ENCODE results near the gene HHEX.

HHEX gene

DNA sequence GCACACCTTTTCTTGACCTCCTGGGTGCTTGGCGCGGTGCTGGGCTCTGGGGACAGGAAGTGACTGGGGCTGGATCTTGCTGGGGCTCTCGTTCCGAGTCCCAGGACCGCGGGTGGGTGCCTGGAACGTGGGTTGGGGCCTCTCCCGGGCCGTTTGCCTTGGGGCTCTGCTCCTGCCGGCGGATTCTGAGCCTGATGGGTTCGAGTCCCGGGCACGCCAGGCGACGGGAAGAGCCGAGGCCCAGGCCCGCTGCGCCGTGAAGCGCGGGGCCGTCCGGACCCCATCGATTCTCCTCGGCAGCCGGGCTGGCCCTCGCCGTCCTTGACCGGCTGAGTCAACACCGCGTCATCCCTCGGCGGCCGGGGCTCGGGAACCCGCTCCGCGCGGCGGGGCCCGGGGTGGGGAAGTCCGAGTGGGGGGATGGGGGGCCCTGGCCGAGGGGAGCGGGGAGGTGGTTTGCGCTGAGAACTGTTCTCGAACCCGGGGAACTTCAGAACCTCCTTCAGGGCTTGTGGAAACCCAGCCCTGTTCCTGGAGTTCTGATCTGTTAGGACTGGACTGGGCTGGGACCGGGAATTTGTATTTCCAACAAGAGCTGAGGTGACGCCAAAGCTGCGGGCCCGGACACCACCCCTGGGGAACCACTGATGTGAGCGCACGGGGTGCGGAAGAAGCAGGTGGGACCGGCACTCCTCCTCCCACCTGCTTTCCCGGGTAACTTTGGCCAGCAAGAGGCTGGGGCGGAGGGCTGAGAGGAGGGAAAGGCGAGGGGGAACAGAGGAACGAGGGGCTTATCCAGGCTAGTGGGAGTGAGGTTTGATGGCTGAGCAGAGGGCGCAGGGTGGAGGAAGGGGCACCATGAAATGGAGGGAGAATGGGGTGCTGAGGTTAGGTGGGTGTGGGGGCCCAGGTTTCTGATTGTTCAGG is 6.2 kb downstream of the HHEX start:
- no peak for DNase-seq

DNA sequence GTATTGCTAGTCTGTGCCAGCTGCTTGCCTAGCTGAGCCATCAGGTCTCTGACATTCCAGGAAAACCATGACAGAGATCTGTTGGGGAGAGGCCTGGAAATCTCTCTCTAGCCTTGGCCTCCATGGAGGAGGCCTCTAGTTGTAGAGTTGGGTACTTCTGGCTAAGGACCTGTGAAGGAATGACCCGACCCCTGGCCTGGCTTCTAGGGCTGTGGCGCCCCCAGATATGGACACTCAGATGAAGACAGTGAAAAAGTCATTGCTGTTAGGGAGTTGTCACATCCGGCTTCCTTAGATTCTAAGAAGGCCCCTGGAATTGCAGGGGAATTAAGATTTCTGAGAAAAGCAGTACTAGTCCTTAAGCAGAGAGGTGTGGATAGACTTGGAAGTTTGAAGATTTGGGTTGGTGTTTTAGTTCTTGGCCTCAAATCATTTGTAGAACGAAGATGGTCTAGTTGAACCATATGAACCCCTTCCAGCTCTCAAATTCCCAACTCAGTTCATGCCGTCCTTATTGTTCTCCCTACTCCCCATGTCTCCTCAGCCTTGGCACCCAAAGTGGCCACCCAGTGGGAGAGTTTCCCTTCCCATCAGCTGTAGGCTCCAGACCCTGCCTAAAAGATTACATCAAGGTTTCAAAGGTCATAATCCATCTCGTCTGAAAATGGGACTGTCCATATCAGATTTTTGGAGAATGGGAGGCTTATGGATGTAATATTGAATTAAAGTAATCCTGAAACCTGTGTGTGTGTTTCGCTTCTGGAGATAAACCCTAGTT is 7.0 kb downstream of the HHEX start:
- DNase-seq, result no peak

DNA sequence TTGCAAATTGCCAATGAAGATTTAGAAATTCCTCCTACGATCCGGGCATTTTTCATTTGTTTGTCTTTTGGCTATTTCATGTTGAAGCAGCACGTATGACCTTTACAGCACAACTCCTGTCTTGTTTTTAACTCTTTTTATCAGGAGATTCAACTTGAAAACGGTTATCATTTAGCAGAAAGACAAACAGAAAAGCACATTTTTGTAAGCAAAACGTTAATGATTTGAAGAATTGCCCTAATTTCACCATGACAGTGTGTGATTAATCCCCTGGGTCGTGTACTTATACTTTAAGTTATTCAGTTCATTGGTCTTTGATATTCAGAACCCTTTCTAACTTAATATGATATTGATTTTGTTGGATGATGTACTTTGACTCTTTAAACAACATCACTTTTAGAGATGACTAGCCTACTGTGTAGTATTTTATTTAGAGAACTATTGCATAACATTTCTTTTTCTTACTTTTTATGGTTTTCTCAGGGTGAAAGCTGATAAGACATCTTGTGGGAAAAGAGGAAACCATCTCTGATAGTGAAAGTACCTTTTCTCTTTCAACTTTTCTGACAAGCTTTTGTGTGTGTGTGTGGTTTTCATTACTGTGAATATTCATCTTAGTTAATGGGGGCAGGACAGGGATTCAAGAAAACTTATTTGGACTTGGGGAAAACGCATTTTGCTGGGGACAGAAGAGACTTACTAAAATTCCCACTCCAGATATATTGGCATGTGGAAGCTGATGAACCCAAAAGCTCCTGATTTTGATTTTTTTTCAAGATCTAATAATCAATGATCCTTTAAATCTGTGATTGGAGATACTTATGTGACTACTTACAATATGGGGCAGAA is 8.1 kb downstream of the HHEX start:
- no peak for DNase-seq

DNA sequence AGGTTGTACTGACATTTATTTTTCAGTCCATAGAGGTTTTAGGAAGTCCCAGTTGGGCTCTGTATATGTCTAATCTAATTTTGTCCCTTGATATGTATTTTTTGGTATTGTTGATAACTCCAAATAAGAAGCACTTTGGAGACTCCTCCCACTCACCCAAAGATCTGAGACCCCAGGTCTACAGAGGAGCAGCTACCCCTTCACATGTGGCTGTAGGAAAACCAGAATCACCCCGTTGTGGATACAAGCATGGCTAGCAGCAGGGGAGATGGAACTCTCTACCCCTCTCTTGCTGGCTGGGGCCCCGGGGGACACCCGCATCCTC is 9.4 kb downstream of the HHEX start:
- DNase-seq, result no peak

DNA sequence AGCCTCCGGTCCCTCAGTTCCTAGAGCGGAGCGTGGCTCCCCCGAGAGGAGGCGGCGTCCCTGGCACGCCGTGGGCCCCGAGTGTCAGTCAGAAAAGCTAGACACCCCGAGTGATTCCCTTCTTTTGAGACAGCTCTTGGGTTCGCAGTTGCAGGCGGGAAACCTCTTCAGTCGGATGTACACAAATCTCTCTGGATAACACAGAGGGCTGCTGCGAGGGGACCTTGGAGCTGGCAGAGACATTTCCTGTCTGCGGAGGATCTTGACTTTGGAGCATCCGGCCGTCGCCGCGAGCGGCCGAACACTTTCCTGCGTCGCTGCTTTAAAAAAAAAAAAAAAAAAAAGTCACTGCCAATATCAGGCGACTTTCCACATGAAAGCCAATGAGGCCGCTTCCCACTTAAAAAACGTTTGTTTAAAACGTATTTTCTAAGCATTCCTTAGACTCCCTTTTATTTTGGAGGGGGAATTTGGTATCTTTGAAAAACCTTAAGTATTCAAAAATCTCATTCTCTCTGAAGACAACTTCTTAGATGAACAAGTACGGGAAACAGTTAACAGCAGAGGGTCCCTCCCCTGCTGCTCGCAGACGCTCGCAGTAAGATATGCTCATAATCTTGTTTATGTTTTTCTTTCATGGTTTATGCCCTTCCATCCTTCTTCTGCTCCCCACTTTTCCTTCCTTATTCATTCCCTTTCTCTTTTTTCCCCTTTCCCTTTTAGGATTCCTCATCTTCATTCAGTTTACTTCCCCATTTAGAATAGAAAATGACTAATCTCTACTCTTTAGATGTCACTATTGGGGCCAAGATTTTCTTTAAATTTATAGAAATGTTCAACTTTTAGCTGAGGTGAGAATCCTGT is 10.0 kb downstream of the HHEX start:
- DNase-seq, result peak; percentile 55

DNA sequence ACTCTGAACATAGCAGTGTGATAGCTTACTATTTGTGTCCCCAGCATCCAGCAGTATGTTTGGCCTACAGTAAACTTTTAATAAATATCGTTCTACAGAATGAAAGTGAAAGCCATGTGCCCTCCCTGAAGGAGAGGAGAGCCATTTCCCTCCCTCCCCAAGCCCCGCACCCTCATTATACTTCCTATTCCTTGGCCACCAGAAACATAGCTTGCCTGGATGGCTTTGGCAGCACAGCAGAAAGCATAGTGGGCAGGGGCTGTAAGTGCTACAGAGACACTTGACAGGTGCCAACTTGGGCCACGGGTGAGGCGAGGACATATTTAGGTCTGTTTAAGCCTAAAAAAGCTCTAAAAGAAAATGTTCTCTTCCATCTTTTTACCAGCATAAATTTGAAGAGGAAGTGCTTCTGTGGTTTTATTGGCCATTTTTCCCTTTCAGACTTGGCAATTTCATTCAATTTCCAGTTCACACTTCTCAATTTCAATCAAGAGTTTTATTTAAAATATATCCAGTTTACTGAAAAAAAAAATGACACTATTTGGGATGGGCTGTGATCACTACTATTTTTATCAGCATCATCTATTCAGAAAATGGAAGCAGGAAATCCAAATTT is 12.7 kb downstream of the HHEX start:
- DNase-seq, result no peak

DNA sequence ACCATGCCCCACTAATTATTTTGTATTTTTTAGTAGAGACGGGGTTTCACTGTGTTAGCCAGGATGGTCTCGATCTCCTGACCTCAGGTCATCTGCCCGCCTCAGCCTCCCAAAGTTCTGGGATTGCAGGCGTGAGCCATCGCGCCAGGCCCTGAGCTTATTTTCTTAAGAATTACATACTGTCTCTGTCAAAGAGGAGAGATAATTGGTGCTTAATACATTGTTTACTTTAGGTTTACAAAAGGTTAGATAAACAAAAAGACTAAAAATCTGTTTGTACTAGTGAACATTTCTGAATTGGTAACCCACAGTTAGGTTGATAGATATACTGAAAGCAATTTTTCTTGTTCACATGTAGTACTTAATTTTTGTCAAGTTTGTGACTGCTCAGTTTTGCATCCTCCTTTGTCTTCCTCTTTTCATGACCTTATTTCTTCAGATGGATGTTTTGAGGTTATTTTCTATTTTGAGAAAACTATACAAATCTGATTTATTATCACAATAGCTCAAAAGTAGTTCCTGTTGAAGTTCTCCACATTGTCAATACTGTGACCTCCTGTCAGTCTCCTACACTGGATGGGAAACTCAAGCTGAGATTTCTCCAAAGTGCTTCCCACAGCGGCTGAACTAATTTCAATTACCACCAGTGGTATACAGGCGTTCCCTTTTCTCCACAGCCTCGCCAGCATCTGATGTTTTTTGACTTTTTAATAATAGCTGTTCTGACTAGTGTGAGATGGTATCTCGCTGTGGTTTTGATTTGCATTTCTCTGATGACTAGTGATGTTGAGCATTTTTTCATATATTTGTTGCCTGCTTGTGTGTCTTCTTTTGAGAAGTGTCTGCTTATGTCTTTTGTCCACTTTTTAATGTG is 22.5 kb downstream of the HHEX start:
- DNase-seq, result no peak

DNA sequence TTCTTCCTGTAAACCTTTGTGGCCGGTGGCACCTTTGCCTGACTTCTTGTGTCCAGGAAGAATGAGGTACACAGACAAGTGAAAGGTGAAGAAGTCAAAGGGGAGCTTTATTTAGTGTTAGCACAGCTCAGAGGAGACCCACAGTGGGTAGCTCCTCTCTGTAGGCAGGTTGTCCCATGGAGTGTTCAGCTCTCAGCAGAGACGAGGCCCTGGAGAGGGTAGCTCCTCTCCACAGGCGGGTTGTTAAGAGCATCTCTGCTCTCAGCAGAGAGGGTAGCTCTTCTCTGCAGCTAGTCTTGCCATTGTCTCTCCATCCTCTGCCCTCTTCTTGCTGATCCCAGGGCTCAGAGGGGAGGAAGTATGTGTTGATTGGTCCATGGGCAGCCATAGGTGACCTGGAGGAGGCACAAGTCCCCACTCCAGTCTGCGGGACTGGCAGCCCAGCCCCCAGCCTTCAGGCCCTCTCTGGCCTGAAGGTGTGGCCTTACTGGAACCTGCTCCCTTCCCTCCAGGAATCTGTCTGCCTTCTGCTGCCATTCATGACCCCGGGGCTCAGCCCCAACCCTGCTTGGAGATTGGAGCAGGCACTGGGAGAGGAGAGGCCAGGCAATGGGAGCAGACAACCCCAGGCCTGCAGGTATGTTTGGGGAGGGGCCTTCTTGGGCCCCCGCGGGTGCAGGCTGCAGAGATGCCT is 24.5 kb downstream of the HHEX start:
- no peak for DNase-seq

DNA sequence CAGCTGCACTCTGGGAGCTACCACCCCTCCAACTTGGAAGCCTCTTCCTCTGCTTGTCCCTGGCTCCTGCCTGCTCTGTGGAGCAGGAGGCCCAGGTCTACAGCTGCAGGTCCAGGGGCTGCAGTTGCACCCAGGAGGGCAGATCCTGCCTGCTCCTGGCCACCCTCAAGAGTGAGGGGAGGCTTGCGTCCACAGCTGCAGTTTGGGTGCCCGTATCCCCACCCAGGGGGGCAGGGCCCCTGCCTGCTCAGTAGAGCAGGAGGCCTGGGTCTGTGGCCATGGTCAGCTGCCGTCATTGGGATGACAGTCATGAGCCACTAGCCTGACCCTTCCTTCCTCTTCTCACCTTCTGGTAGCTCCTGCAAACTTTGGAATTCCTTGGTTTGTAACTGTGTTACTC is 25.1 kb downstream of the HHEX start:
- no peak for DNase-seq

DNA sequence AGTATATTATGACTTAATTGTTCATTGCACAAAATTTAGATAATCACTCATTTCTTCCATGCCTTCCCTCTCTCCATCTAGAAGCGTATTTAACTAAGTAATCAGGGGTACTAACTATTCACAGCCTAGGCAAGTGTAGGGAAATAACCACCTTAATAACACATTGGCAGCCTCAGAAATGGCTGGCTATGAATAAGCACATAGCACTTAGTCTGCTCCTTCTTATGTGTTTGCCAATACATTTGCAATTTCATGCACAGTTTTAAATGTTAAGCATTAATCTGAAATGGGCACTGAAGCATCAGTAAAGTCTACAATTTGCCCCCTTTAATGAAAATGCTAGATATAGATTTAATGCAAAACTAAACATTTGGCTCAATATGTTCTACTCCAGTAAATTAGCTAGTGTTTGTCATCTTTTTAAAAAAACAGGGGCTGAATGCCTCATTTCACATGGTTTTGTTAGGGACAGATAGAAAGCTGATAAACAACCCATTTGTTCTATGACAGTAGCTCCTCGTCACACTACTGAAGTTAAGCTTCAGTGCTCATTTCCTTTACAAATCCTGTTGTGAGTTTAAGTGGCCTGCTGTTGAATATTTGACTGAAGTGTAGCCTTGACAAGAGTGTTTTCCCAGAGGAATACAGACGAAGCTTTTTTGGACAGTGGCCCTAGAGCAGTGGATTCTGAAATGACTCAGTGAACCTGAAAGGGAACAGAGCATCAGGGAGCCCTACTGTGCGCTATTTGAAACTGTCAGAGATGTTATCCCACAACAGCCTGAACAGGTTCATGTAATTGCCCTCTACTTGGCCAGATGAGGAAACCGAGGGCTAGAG is 30.5 kb downstream of the HHEX start:
- DNase-seq, result no peak

DNA sequence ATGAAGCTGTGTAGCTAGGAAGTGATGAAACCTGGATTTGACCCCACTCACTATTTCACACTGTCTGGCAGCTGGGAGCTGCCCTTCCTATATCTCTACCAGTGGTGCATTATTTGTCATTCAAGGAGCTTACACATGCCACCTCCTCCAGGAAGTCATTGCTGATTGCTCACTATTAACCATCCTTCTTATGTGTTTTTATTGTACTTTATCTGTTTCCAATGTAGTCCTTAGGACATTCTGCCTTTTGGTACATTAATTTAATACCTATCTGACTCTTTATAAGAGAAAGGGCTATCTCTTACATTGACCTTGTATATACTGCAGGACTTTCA is 31.0 kb downstream of the HHEX start:
- no peak for DNase-seq

DNA sequence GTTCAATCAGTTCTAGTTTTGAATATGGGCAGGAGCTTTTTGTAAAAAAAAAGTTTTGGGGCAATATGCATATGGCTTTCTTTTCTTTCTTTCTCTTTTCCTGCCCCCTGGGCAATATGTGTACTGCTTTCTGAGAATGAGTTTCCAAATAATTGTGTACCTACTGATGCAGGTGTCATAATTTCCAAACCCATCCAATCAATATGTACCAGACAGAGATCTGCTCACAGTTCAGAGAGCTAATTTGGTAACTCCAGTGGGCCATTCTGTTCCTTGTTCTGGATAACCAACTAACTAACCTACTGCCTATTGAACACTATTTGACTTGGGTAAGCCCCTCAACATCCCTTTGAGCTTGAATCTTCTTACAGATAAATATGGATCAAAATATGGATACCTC is 32.6 kb downstream of the HHEX start:
- DNase-seq, result no peak

DNA sequence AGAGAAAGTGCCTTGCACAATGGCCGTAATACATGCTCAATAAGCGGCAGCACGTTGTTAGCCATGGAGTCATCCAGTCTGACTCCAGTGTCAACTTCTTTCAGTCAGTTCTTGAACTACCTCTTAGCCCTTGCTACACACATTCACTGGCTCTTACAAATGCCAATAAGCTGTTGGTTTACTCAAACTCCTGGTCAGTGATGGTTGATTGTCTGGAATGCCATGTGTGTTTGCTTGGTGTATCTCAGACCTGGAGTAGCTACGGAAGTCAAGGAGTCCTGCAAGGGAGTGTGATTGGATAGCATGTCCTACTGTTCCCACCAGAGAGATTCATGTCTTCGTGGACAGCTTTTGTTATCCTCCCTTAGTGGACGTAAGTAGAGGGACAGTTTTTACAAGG is 37.4 kb downstream of the HHEX start:
- no peak for DNase-seq

DNA sequence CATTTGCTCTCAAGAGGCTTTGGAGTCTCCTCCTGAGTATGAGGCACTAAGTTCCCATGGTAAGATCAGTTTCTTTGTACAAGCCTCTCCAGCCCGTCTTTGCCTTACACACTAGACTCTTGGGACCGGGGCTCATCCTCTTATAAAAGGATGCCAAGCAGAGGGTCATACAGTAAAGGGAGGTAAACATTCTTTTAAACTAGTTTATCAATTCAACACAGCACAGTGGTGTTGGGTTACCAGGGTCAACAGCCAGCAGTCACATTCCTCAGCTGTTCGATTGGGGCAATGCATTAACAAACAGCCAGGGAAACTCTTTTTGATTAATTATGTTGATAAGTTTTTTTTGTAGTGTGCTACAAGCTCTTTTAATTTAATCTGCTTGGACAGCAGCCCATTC is 37.8 kb downstream of the HHEX start:
- no peak for DNase-seq

DNA sequence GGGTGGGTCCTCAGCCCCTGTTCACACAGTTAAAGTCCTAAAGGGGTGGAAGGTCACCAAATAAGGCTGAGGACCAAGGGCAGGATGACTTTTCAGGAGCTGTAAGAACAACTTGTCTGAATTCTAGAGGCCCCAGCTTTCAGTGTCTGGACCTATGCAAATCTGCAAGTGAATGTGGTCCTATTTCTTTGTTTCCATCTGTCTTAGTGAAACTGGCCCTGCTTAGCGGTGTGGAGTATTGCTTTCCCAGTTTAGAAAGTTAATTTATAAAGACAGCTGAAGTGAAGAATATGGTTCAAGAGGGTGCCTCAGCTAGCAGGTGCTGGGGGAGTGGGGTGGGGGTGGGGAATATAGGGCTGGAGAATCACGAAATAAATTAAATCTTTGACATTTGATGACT is 40.1 kb downstream of the HHEX start:
- DNase-seq, result no peak

DNA sequence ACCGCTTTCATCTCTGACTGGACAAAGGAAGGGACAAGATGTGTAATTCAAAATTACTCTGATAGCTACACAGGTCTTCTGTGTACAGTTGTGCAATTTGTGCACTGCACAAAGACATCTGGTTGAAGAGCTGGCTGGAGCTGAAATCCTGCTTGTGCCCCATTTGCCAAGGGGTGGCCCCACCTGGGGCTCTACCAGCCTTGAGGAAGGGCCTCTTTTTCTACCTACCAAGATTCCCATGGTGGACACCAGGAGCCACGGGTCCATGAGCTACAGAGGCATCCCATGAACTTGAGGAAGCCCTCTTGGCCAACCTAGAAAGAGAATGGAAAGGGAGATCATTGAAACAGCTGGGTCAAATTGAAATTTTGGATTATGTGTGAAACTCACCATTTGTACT is 43.2 kb downstream of the HHEX start:
- DNase-seq, result no peak

DNA sequence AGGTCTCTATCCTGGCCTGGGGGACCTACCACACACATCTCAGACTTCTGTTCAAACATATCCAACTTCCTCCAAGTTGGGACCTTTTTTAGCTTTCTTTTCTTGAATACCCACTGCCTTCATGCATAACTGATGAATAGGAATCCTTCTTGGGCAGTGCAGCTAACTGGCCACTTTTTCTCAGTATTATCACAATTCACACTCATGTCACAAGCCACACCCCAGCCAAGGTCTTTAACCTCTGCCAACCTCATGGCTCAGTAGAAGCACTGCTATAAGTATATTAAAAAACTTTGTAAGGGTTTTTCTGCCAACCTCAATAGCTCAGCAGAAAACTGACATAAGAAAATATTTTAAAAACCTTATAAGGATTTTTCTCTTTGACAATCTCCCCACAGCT is 44.5 kb downstream of the HHEX start:
- DNase-seq, result no peak

DNA sequence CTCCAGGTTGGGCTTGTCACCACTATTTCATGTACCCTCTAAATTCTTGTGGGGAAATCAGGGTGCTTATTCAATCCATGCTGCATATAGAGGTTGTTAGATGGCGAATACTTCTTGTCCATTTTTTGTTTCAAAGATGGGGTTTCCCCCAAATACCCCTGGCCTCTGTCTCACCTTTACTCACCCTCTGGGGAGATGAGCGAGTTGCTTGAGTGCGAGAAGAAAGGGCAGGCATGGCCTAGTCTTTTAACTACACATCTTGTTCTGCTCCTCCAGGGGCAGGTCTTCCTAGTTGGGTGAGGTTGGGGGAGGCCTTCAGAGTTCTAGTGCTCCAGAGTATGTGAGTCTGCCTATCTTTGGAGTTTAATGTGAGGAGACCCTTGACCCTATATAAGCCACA is 46.2 kb downstream of the HHEX start:
- DNase-seq, result no peak

DNA sequence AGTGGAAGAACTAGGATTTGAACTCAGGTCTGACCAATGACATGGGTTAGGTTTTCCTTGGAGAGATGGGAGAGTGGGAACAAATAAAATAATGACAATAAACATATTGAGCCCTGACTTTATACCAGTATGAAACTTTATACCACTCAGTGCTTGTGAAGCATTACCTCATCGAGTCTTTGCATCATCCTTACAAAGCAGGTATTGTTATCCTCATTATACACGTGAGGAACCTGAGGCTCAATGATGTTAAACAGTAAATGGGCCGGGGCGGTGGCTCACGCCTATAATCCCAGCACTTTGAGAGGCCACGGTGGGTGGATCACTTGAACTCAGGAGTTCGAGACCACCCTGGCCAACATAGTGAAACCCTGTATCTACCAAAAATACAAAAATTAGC is 47.7 kb downstream of the HHEX start:
- DNase-seq, result no peak

DNA sequence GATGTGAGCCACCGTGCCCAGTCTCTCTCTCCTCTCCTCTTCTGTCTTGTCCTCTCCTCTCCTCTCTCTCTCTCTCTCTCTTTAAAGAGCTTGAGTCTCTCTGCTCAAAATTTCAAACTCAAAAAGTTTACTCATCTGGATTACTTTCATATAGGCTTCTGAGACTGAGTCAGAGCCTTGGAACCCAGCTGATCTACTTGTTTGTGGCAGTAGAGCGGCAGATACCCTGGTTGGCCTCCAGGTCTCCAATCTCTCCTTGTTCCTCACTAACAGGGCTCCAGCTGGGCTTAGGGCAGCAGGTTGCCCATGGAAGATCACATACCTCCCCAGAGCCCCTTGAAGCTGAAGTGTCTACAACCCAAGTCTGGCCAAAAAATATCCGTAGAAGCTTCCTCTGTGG is 51.0 kb downstream of the HHEX start:
- no peak for DNase-seq
